AG10803 (cell line): ENCODE data around the gene GPR17.
A peak's percentile ranks its signal among the peaks of the same experiment; 100 is the strongest.

Experiments
- DNase-seq: peaks from one replicate; pipeline ENCODE4 v3.0.0; 2010; ENCODE audit warnings: low read depth
- H3K4me3 ChIP-seq: 2 replicates; pipeline ENCODE4 v1.5.1; 2011; ENCODE audit warnings: mild to moderate bottlenecking, low read length, control low read depth
- TF ChIP-seq, protein P1 (sequence below): conservative IDR thresholded peaks from 2 replicates; pipeline ENCODE4 v1.5.1; 2011; ENCODE audit warnings: mild to moderate bottlenecking, low read length, control low read depth, inconsistent platforms

Gene GPR17

GRCh38 chr2:127650041-127650784 is 4.3 kb downstream of the GPR17 start:
- TF ChIP-seq, protein P1, sequence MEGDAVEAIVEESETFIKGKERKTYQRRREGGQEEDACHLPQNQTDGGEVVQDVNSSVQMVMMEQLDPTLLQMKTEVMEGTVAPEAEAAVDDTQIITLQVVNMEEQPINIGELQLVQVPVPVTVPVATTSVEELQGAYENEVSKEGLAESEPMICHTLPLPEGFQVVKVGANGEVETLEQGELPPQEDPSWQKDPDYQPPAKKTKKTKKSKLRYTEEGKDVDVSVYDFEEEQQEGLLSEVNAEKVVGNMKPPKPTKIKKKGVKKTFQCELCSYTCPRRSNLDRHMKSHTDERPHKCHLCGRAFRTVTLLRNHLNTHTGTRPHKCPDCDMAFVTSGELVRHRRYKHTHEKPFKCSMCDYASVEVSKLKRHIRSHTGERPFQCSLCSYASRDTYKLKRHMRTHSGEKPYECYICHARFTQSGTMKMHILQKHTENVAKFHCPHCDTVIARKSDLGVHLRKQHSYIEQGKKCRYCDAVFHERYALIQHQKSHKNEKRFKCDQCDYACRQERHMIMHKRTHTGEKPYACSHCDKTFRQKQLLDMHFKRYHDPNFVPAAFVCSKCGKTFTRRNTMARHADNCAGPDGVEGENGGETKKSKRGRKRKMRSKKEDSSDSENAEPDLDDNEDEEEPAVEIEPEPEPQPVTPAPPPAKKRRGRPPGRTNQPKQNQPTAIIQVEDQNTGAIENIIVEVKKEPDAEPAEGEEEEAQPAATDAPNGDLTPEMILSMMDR = no peak
- no peak for DNase-seq
- H3K4me3 ChIP-seq = no peak overlapping the region

DNA sequence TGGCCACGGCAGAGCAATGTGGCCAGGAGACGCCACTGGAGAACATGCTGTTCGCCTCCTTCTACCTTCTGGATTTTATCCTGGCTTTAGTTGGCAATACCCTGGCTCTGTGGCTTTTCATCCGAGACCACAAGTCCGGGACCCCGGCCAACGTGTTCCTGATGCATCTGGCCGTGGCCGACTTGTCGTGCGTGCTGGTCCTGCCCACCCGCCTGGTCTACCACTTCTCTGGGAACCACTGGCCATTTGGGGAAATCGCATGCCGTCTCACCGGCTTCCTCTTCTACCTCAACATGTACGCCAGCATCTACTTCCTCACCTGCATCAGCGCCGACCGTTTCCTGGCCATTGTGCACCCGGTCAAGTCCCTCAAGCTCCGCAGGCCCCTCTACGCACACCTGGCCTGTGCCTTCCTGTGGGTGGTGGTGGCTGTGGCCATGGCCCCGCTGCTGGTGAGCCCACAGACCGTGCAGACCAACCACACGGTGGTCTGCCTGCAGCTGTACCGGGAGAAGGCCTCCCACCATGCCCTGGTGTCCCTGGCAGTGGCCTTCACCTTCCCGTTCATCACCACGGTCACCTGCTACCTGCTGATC is 4.9 kb downstream of the GPR17 start:
- TF ChIP-seq, protein P1 = no peak
- peak; percentile 46 for DNase-seq
- H3K4me3 ChIP-seq = no peak overlapping the region

- DNase-seq = no peak
- no peak overlapping the region for H3K4me3 ChIP-seq
- TF ChIP-seq, protein P1 = no peak
These were observed 5.4 kb downstream of the GPR17 start for GRCh38 chr2:127651381-127651809.

DNA sequence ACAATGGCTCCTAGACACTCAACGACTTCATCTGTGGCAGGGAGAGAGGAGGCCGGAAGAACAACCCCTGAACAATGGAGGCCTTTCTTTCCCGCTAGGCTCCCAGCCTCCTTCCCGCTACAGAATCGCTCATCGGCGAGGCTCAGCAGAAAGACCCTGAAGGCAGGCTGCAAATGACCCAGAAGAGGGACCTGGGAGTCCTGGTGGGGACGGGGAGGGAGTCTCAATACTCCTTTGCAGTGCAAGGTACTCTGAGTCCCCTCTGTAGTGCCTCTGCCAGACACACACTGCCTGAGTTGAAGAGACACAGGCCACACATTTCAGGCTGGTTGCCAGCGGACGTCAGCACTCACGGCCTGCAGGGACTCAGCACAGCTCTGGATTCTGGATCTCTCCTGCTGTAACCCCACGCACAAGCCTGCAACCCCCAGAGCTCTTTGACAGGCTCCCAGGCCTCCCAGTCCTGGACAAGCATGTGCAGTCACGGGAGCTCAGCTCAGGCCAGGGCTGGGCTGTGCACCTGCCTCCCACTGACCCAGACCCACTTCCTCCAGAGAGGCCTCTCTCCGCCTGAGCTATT is 6.1 kb downstream of the GPR17 start:
- TF ChIP-seq, protein P1 = no peak
- no peak for DNase-seq
- H3K4me3 ChIP-seq = no peak overlapping the region

DNA sequence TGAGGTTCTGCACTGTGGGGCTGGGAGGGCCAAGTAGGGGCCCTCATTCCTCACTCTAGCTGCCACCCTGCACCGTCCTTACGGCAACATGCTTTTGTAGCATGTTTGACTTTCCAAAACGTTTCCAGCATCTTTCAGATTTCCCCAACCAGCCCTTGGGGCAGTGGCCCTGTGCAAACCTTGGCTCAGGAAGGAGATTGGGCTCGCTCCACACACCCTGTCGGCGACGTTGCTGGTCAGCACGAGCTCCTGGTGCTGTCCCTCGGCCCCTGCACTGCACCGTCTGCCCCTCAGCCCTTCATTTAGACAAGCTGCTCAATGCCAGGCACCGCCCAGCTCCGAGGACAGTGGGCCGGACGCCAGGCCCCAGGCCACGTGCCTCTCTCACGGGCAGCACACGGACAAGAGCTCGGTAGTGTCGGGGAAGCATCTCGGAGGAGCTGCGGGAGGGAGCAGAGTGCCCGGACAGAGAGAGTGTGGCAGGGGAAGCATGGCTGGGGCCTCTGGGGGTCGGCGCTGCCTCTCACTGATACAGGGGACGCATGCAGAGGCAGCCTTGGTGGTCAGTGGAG is 6.9 kb downstream of the GPR17 start:
- no peak overlapping the region for H3K4me3 ChIP-seq
- DNase-seq = no peak

GRCh38 chr2:127653421-127654083 is 7.6 kb downstream of the GPR17 start:
- DNase-seq = no peak
- H3K4me3 ChIP-seq = no peak overlapping the region
- TF ChIP-seq, protein P1 = no peak

More for the DNA sequence above, 6.9 kb downstream of the GPR17 start:
- TF ChIP-seq, protein P1 = no peak
